Medulla oblongata (tissue), 1 donor: Measurements from ENCODE around the gene NEGR1.

Source experiments
- DNase-seq: peaks from one replicate; pipeline ENCODE4 v3.0.0-alpha.2; 2015; ENCODE audit errors: extremely low spot score

Gene NEGR1

GRCh38 chr1:71562298-71562697 lies 720.0 kb downstream of the NEGR1 start:
- DNase-seq = no peak

GRCh38 chr1:71561729-71562128 lies 720.6 kb downstream of the NEGR1 start:
- DNase-seq = no peak

GRCh38 chr1:71561206-71561605 lies 721.1 kb downstream of the NEGR1 start:
- no peak for DNase-seq

- DNase-seq = no peak
These were observed 722.5 kb downstream of the NEGR1 start for GRCh38 chr1:71559880-71560279.

- DNase-seq = no peak
These were observed 725.2 kb downstream of the NEGR1 start for GRCh38 chr1:71557138-71557537.

- DNase-seq = no peak
These were observed 733.9 kb downstream of the NEGR1 start for GRCh38 chr1:71548398-71548890.

GRCh38 chr1:71542155-71542554 lies 740.2 kb downstream of the NEGR1 start:
- no peak for DNase-seq

- DNase-seq = no peak
These were observed 748.4 kb downstream of the NEGR1 start for GRCh38 chr1:71533950-71534349.

- DNase-seq = no peak
These were observed 750.0 kb downstream of the NEGR1 start for GRCh38 chr1:71532343-71532742.

- no peak for DNase-seq
These were observed 755.5 kb downstream of the NEGR1 start for GRCh38 chr1:71526824-71527223.

- DNase-seq = no peak
These were observed 759.6 kb downstream of the NEGR1 start for GRCh38 chr1:71522721-71523120.

GRCh38 chr1:71521655-71522264 lies 760.6 kb downstream of the NEGR1 start:
- peak; percentile 73 for DNase-seq

- DNase-seq = no peak
These were observed 770.8 kb downstream of the NEGR1 start for GRCh38 chr1:71511505-71511904.

GRCh38 chr1:71510725-71511124 lies 771.6 kb downstream of the NEGR1 start:
- no peak for DNase-seq

- no peak for DNase-seq
These were observed 773.2 kb downstream of the NEGR1 start for GRCh38 chr1:71509051-71509595.

GRCh38 chr1:71502006-71502405 lies 780.3 kb downstream of the NEGR1 start:
- DNase-seq = no peak

- no peak for DNase-seq
These were observed 783.8 kb downstream of the NEGR1 start for GRCh38 chr1:71498542-71498941.

GRCh38 chr1:71494163-71494562 lies 788.2 kb downstream of the NEGR1 start:
- no peak for DNase-seq

- DNase-seq = no peak
These were observed 789.9 kb downstream of the NEGR1 start for GRCh38 chr1:71492298-71493041.

GRCh38 chr1:71490432-71490831 lies 791.9 kb downstream of the NEGR1 start:
- DNase-seq = no peak

GRCh38 chr1:71488555-71489252 lies 793.6 kb downstream of the NEGR1 start:
- no peak for DNase-seq

GRCh38 chr1:71473331-71473730 lies 809.0 kb downstream of the NEGR1 start:
- no peak for DNase-seq
